ENCODE data around the gene MYO10. TPM values are rescaled to one million over a fixed set of nuclear protein-coding genes. Genes with fewer than 3 reads are reported as not detected.

The MYO10 gene
- total and polyA plus RNA-seq, 2 experiments from 2014 or later, result 8.2 to 9.3 TPM

- H3K27me3 ChIP-seq, result no peaks in the 10 kb centered on the region
- H3K9me3 ChIP-seq (ENCODE audit: low read depth), result no peaks in the 10 kb centered on the region
- no peak overlapping the region for H3K4me3 ChIP-seq
- no peak overlapping the region for H3K27ac ChIP-seq
- no peaks in the 10 kb centered on the region for H3K36me3 ChIP-seq
- DNase-seq (ENCODE audit: low read depth in 1 of 2, low spot score in 1 of 2), result no peak
- H3K4me1 ChIP-seq (ENCODE audit: low read depth), result no peaks in the 10 kb centered on the region
- no peak for TF ChIP-seq CTCF (IDR thresholded peaks at IDR 0.05; ENCODE audit: low read depth, low read length)
Measured at GRCh38 chr5:16826379-16827125, 109.5 kb downstream of the MYO10 start.

- H3K27ac ChIP-seq, result no peak overlapping the region
- DNase-seq (ENCODE audit: low read depth in 1 of 2, low spot score in 1 of 2), result peak in 1 of 2 donors; percentile 38
- no peaks in the 10 kb centered on the region for H3K36me3 ChIP-seq
- no peak for TF ChIP-seq CTCF (IDR thresholded peaks at IDR 0.05; ENCODE audit: low read depth, low read length)
- no peaks in the 10 kb centered on the region for H3K9me3 ChIP-seq (ENCODE audit: low read depth)
- H3K4me3 ChIP-seq, result no peak overlapping the region
- no peaks in the 10 kb centered on the region for H3K27me3 ChIP-seq
- no peaks in the 10 kb centered on the region for H3K4me1 ChIP-seq (ENCODE audit: low read depth)
Measured at GRCh38 chr5:16819522-16820167, 116.4 kb downstream of the MYO10 start.

- Histone ChIP-seq H3K36me3 (no peaks in the 10 kb centered on the region), H3K27ac (no peak overlapping the region), H3K9me3 (ENCODE audit: low read depth) (no peaks in the 10 kb centered on the region), H3K4me3 (no peak overlapping the region), H3K4me1 (ENCODE audit: low read depth) (peaks cover 3% of the 10 kb centered on the region), H3K27me3 (no peaks in the 10 kb centered on the region)
- no peak for DNase-seq (ENCODE audit: low read depth in 1 of 2, low spot score in 1 of 2)
- no peak for TF ChIP-seq CTCF (IDR thresholded peaks at IDR 0.05; ENCODE audit: low read depth, low read length)
Measured at GRCh38 chr5:16815432-16815831, 120.7 kb downstream of the MYO10 start.

- Histone ChIP-seq H3K27me3 (no peaks in the 10 kb centered on the region), H3K27ac (no peak overlapping the region), H3K9me3 (ENCODE audit: low read depth) (no peaks in the 10 kb centered on the region), H3K4me1 (ENCODE audit: low read depth) (peaks cover 15% of the 10 kb centered on the region), H3K36me3 (no peaks in the 10 kb centered on the region), H3K4me3 (no peak overlapping the region)
- TF ChIP-seq CTCF (IDR thresholded peaks at IDR 0.05; ENCODE audit: low read depth, low read length), result no peak
- DNase-seq (ENCODE audit: low read depth in 1 of 2, low spot score in 1 of 2), result peak in 1 of 2 donors; percentile 51
Measured at GRCh38 chr5:16812911-16813310, 123.2 kb downstream of the MYO10 start.

- Histone ChIP-seq H3K4me1 (ENCODE audit: low read depth) (peaks cover 15% of the 10 kb centered on the region), H3K27ac (no peak overlapping the region), H3K27me3 (no peaks in the 10 kb centered on the region), H3K4me3 (no peak overlapping the region), H3K36me3 (no peaks in the 10 kb centered on the region), H3K9me3 (ENCODE audit: low read depth) (no peaks in the 10 kb centered on the region)
- TF ChIP-seq CTCF (IDR thresholded peaks at IDR 0.05; ENCODE audit: low read depth, low read length), result no peak
- DNase-seq (ENCODE audit: low read depth in 1 of 2, low spot score in 1 of 2), result no peak
Measured at GRCh38 chr5:16812448-16812847, 123.6 kb downstream of the MYO10 start.

Measured in cardiac muscle cell (in vitro differentiated cells and primary cell).